Psoas muscle (tissue), 8 donors: Measurements from ENCODE around the gene HOXD13. TPM values are rescaled to one million over a fixed set of nuclear protein-coding genes. Genes with fewer than 3 reads are reported as not detected.

ENCODE experiments used
- ATAC-seq, 4 donors: fragments of 200-7000 bp; cut with Tn5 transposase; one replicate each; pipeline ENCODE4 v1.9.1; 2020; ENCODE audit warnings: moderate library complexity in 3 of 4, mild to moderate bottlenecking in 2 of 4
- DNase-seq, 2 donors: peaks; one replicate each; pipeline ENCODE4 v3.0.0-alpha.2; 2020
- H3K27ac ChIP-seq: fragments of 200-600 bp; one replicate; pipeline ENCODE4 v1.8.0; 2022
- H3K27me3 ChIP-seq, 3 donors: fragments of 200-600 bp in 1 of 3; one replicate each; pipeline versions ENCODE4 v1.6.1 to v1.8.0; 2013 to 2022; ENCODE audit warnings: low read length in 2 of 3, mild to moderate bottlenecking in 2 of 3, moderate library complexity in 1 of 3; ENCODE audit not compliant: insufficient read depth in 3 of 3
- H3K36me3 ChIP-seq, 2 donors: fragments of 200-600 bp in 1 of 2; one replicate each; pipeline versions ENCODE4 v1.6.1 to v1.8.0; 2013 to 2022; ENCODE audit warnings: low read depth in 1 of 2, mild to moderate bottlenecking in 1 of 2, moderate library complexity in 1 of 2; ENCODE audit not compliant: insufficient read depth in 1 of 2
- H3K4me1 ChIP-seq: fragments of 200-600 bp; one replicate; pipeline ENCODE4 v1.8.0; 2022
- H3K4me3 ChIP-seq: fragments of 200-600 bp; one replicate; pipeline ENCODE4 v1.8.0; 2022; ENCODE audit warnings: mild to moderate bottlenecking
- H3K9me3 ChIP-seq: fragments of 200-600 bp; one replicate; pipeline ENCODE4 v1.8.0; 2022
- CTCF ChIP-seq: fragments of 200-600 bp; IDR thresholded peaks from one replicate; pipeline ENCODE4 v1.8.0; 2022; ENCODE audit warnings: antibody characterized with exemption
- WGBS, 3 donors: extraction: QIAGEN DNeasy Blood & Tissue Kit; methylation state at CpG; one replicate each; pipeline versions ENCODE4 v1.1.6 to v1.1.7; 2013; 5-methylcytosine and 5-hydroxymethylcytosine counted together
- intact Hi-C, 2 donors: fragments of 100-400 bp; cut with DNase I; formaldehyde crosslinking; loops; one replicate each; pipeline versions ENCODE4 v1.11.0 to v1.14.2; 2022
- polyA plus RNA-seq, 3 donors: library from polyadenylated mRNA; stranded (reverse); fragments of 200-250 nt; gene quantifications; one replicate each; pipeline ENCODE4 v1.2.3, GENCODE V29; 2013
- total RNA-seq, 4 donors: library from RNA; stranded (reverse); fragmentation: NEBNext Ultra II Directional in 2 of 4; extraction: Animal tissue kit (Norgen Biotek cat#: 25700) in 2 of 4; gene quantifications; one replicate each; pipeline versions ENCODE4 v1.2.1 to v1.2.4, GENCODE V29; 2021 to 2023
- donor health status: healthy with polysubstance abuse.
- donor health status: DM: no; HTN: no; CAD: no; lungs with moderate emphysema.
- donor health status: Bipolar disorder and iron deficiency.
- donor health status: healthy.
- donor health status: DM: yes; HTN: yes; CAD: no.
- donor health status: DM: no; HTN: no; CAD: no.
- donor health status: DM: no; HTN: no; CAD: no.
- donor health status: DM: yes; HTN: yes; CAD: no.

Gene HOXD13
- total and polyA plus RNA-seq, 7 donors, result 0.01 TPM; not detected in 6

DNA sequence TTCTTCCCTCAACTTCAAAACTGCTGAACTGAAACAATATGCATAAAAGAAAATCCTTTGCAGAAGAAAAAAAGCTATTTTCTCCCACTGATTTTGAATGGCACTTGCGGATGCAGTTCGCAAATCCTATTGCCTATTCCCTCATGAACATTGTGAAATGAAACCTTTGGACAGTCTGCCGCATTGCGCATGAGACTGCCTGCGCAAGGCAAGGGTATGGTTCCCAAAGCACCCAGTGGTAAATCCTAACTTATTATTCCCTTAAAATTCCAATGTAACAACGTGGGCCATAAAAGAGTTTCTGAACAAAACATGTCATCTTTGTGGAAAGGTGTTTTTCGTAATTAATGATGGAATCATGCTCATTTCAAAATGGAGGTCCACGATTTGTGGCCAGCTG is 45.4 kb downstream of the HOXD13 start:
- no peaks in the 10 kb centered on the region for H3K27me3 ChIP-seq
- no peaks in the 10 kb centered on the region for H3K36me3 ChIP-seq
- no peak for ATAC-seq
- H3K27ac ChIP-seq, result peak overlapping the region; percentile 93
- H3K4me3 ChIP-seq, result peak overlapping the region; percentile 89
- H3K4me1 ChIP-seq, result peaks cover 30% of the 10 kb centered on the region
- TF ChIP-seq CTCF, result no peak
- DNase-seq, result no peak
- intact Hi-C loops, result loop anchor here in 1 of 2 donors (5.0 kb wide), 1 partner anchor 399 kb away; no protein-coding TSS in a partner anchor
- 48 to 59% (median 57%) methylated on average over 8 of the region's 8 CpGs for whole genome bisulfite sequencing, 3 donors
- no peaks in the 10 kb centered on the region for H3K9me3 ChIP-seq

DNA sequence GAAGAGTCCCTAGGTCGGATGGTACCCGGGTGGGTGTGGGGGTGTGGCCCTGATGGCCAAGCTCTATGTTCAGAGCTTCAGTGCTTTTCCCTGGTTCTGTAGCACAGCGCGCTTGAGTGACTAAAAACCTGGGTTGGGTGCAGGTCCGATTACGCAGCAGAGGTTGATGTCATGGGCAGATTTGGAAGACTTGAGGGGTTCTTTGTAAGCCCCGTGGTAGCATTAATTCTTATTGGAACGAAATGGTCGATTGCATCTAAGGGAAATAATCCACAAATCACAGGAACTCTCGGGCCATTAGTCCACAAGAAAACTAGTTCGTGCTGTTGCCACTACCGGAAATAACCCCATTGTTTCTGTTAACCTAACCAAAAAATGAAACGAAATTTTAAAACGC is 46.0 kb downstream of the HOXD13 start:
- no peaks in the 10 kb centered on the region for H3K27me3 ChIP-seq
- ATAC-seq, result no peak
- no peak for TF ChIP-seq CTCF
- intact Hi-C loops, result loop anchor here in 1 of 2 donors (5.0 kb wide), 1 partner anchor 399 kb away; no protein-coding TSS in a partner anchor
- 26 to 32% (median 31%) methylated on average over 14 of the region's 14 CpGs for WGBS, 3 donors
- peak overlapping the region; percentile 93 for H3K27ac ChIP-seq
- peak overlapping the region; percentile 89 for H3K4me3 ChIP-seq
- H3K9me3 ChIP-seq, result no peaks in the 10 kb centered on the region
- no peak for DNase-seq
- H3K4me1 ChIP-seq, result peaks cover 24% of the 10 kb centered on the region
- no peaks in the 10 kb centered on the region for H3K36me3 ChIP-seq

DNA sequence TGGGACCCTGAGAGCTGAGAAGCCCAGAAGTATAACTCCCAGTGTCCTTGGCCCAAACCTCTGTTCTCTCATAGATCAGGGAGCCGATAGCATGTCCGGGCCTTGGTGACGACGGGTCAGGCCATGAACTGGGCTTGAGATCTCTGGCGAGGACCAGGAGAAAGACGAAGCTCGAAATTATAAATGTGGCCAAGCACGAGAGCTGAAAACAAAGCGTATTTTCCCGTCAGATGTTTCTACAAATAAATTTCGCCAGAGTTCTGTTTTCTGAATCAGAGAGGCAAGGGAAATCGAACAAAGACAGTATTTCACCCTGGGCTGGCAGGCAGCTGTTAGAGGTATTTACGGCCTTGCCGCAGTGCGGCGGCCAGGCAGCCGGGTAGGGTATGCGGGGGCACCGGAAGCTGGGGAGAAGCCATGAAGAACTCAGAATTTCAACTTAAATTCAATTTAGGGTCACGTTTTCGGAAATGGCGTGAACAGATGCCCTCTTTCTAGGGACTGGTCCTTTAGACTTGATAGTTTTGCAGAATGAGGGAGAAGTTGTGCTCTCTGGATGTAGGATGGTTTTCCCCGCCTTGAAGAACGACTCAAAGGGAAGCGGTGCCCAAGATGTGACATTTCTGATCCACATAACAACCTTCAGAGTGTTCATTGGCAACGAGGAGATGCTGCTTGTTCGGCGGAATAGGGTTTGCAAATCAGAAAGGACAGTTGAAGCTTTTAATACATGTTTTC is 46.6 kb downstream of the HOXD13 start:
- H3K36me3 ChIP-seq, result no peaks in the 10 kb centered on the region
- TF ChIP-seq CTCF, result no peak
- H3K27ac ChIP-seq, result peak overlapping the region; percentile 93
- H3K9me3 ChIP-seq, result no peaks in the 10 kb centered on the region
- H3K4me1 ChIP-seq, result peaks cover 22% of the 10 kb centered on the region
- ATAC-seq, result peak in 2 of 4 donors; percentile 29 to 31
- H3K27me3 ChIP-seq, result no peaks in the 10 kb centered on the region
- 24 to 32% (median 27%) methylated on average over 28 of the region's 28 CpGs for WGBS, 3 donors
- intact Hi-C loops, result loop anchor here in 1 of 2 donors (5.0 kb wide), 1 partner anchor 398 kb away; no protein-coding TSS in a partner anchor
- peak in 1 of 2 donors; percentile 51 for DNase-seq
- H3K4me3 ChIP-seq, result peak overlapping the region; percentile 89

GRCh38 chr2:176139661-176140512 is 47.4 kb downstream of the HOXD13 start:
- TF ChIP-seq CTCF, result no peak
- Histone ChIP-seq H3K4me1 (peaks cover 19% of the 10 kb centered on the region), H3K36me3 (no peaks in the 10 kb centered on the region), H3K4me3 (peak overlapping the region; percentile 89), H3K27me3 (no peaks in the 10 kb centered on the region), H3K27ac (peak overlapping the region; percentile 93), H3K9me3 (no peaks in the 10 kb centered on the region)
- peak in 3 of 4 donors; percentile 52 to 57 (median 56) for ATAC-seq
- 23 to 30% (median 24%) methylated on average over 40 to 41 of the region's 41 CpGs for WGBS, 3 donors
- intact Hi-C loops, result loop anchor here (1.0 to 5.0 kb wide), 7 partner anchors 132 to 497 kb away; no protein-coding TSS in a partner anchor
- no peak for DNase-seq
